HFFc6 (cell line): ENCODE measurements around the gene PDE4D. TPM values are rescaled to one million over a fixed set of nuclear protein-coding genes. Genes with fewer than 3 reads are reported as not detected.
A peak's percentile ranks its signal among the peaks of the same experiment; 100 is the strongest.

ENCODE experiments used
- DNase-seq: peaks from one replicate; pipeline ENCODE4 v3.0.0-alpha.2; 2018
- H3K27ac Mint-ChIP-seq: 2 replicates; pipeline ENCODE4 v1.8.0; 2020; ENCODE audit warnings: mild to moderate bottlenecking, mixed read lengths
- H3K27me3 Mint-ChIP-seq: 2 replicates; pipeline ENCODE4 v1.8.0; 2021; ENCODE audit warnings: mild to moderate bottlenecking, moderate library complexity, mixed read lengths; ENCODE audit not compliant: insufficient read depth
- H3K36me3 Mint-ChIP-seq: 2 replicates; pipeline ENCODE4 v1.8.0; 2021; ENCODE audit warnings: low read depth, mixed read lengths
- H3K4me1 Mint-ChIP-seq: 2 replicates; pipeline ENCODE4 v1.8.0; 2020; ENCODE audit warnings: low read depth, mixed read lengths
- H3K4me3 Mint-ChIP-seq: 2 replicates; pipeline ENCODE4 v1.8.0; 2020; ENCODE audit warnings: mild to moderate bottlenecking, moderate library complexity, mixed read lengths
- H3K9me3 Mint-ChIP-seq: 2 replicates; pipeline ENCODE4 v1.8.0; 2020; ENCODE audit warnings: mild to moderate bottlenecking, mixed read lengths
- CTCF ChIP-seq: fragments of 200-600 bp; sonication (generic); IDR thresholded peaks from 2 replicates; pipeline ENCODE4 v1.5.0; 2021; ENCODE audit warnings: antibody characterized with exemption, mild to moderate bottlenecking
- total RNA-seq, 6 experiments: library from RNA; stranded (reverse); fragmentation: NEBNext Ultra II Directional; extraction: Animal tissue kit (Norgen Biotek cat#: 25700); gene quantifications; 2 replicates in 1 of 6; 3 replicates in 5 of 6; pipeline ENCODE4 v1.2.3, GENCODE V29; 2021

Gene PDE4D
- total RNA-seq, 6 experiments from 2014 or later = 1.8 to 7.3 (median 6.2) TPM

GRCh38 chr5:59367791-59368394 is 525.6 kb downstream of the PDE4D start:
- Mint-ChIP-seq H3K36me3 (no peaks in the 10 kb centered on the region), H3K9me3 (no peaks in the 10 kb centered on the region), H3K27me3 (peaks cover 3% of the 10 kb centered on the region), H3K27ac (no peak overlapping the region), H3K4me1 (no peaks in the 10 kb centered on the region), H3K4me3 (no peak overlapping the region)
- TF ChIP-seq CTCF = peak; percentile 86
- peak; percentile 39 for DNase-seq

DNA sequence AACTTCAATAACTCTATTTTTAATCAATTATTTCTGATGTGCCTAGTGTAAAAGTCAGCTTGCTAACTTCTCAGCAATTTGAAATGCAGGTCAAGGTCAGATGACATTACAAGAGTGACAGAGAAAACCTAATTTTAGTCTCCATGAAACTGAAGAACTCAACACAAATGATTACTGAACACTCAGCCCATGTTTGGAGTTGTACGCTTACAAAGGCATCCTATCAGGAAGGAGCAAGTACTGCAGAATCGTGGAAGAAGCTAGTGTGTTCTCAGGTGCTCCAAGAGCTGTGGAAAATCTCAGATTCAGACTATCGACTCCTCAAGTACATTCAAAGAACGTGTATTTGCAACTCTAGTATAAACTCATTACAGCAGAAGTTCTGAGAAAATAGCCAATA is 526.7 kb downstream of the PDE4D start:
- Mint-ChIP-seq H3K36me3 (no peaks in the 10 kb centered on the region), H3K4me1 (no peaks in the 10 kb centered on the region), H3K27ac (no peak overlapping the region), H3K9me3 (no peaks in the 10 kb centered on the region), H3K4me3 (no peak overlapping the region), H3K27me3 (peaks cover 3% of the 10 kb centered on the region)
- TF ChIP-seq CTCF = no peak
- DNase-seq = no peak

DNA sequence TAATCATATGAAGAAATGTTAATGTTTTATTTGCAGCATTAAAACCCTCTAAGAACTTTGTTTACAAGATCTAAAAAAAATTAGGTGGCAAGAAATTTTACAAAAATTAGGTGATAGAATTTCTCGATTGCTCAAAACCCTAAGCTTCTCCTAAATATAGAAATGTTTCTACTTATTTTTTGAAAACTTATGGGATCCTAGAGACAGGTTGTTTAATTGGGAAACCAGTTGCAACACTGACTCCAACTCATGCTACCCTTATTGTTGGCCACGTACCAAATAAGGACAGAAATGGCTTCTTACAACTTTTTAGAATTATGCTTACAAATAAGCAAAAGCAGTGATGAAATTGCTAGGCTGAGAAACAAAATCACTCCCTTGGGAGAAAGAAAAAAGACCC is 531.1 kb downstream of the PDE4D start:
- no peak overlapping the region for H3K4me3 Mint-ChIP-seq
- no peak for DNase-seq
- no peak overlapping the region for H3K27ac Mint-ChIP-seq
- H3K9me3 Mint-ChIP-seq = no peaks in the 10 kb centered on the region
- TF ChIP-seq CTCF = no peak
- H3K4me1 Mint-ChIP-seq = no peaks in the 10 kb centered on the region
- peaks cover 2% of the 10 kb centered on the region; the same call in 1 of the 2 replicates for H3K27me3 Mint-ChIP-seq
- no peaks in the 10 kb centered on the region for H3K36me3 Mint-ChIP-seq

GRCh38 chr5:59361454-59361853 is 532.1 kb downstream of the PDE4D start:
- no peak for DNase-seq
- no peak for TF ChIP-seq CTCF
- no peak overlapping the region for H3K27ac Mint-ChIP-seq
- H3K36me3 Mint-ChIP-seq = no peaks in the 10 kb centered on the region
- no peaks in the 10 kb centered on the region for H3K4me1 Mint-ChIP-seq
- H3K27me3 Mint-ChIP-seq = peaks cover 2% of the 10 kb centered on the region; the same call in 1 of the 2 replicates
- no peaks in the 10 kb centered on the region for H3K9me3 Mint-ChIP-seq
- H3K4me3 Mint-ChIP-seq = no peak overlapping the region

DNA sequence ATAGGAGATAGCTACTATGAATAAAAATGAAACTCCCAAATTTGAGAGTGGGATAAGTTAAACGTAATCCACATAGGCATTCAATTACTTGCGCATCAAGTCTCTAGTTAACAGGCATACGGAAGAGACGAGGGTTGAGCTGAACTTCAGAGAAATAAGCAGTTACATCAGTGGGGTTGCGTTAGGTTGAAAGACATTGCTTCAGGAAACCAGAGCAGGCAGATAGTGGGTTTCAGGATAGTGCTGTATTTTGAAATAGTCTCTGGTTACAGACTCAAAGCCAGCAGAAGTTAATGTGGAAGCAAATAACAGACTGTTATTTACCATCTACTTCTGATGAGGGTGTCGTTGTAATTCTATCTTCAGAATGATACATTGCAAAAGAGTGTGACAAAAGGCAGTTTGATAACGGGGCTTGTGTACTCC is 533.4 kb downstream of the PDE4D start:
- H3K36me3 Mint-ChIP-seq = no peaks in the 10 kb centered on the region
- H3K9me3 Mint-ChIP-seq = no peaks in the 10 kb centered on the region
- DNase-seq = no peak
- no peak overlapping the region for H3K4me3 Mint-ChIP-seq
- H3K27ac Mint-ChIP-seq = no peak overlapping the region
- no peak for TF ChIP-seq CTCF
- no peaks in the 10 kb centered on the region for H3K4me1 Mint-ChIP-seq
- peaks cover 2% of the 10 kb centered on the region; the same call in 1 of the 2 replicates for H3K27me3 Mint-ChIP-seq
